Activated gamma-delta T cell treated with anti-CD3 and anti-CD28 coated beads, Interleukin-2, amount 50 U/mL, for 16 hours (primary cell): ENCODE data around the gene MYF5.
"Not testable (repeated sequence)": the region's sequence is repeated elsewhere in the genome, so short reads cannot be mapped to it uniquely, and the experiment has no call there.

ENCODE experiments used
- DNase-seq: peaks from one replicate; pipeline ENCODE4 v3.0.0-alpha.2; 2020; ENCODE audit warnings: low read depth

The MYF5 gene

GRCh38 chr12:80716696-80717469 is at the start of gene MYF5:
TSS of gene MYF5 (plus strand) at chr12:80716912. CDS start at chr12:80717064, 152 bp downstream.
- DNase-seq: no peak

DNA sequence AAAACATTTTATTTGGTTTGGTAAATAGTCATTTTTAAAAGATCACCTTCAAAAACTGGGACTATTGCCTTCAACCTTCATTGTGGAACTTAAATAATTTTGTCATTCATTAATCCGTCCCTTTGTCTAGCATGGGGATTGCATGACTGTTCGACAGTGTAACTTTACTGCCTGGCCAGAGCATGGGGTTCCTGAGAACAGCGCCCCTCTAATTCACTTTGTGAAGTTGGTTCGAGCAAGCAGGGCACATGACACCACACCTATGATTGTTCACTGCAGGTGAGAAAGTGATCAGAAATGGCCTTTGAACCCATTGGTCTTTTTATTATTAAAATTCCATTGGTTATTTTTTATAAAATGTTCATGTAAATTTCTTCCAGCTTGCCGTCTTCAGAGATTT is 46.5 kb upstream of the MYF5 start:
- no peak for DNase-seq

DNA sequence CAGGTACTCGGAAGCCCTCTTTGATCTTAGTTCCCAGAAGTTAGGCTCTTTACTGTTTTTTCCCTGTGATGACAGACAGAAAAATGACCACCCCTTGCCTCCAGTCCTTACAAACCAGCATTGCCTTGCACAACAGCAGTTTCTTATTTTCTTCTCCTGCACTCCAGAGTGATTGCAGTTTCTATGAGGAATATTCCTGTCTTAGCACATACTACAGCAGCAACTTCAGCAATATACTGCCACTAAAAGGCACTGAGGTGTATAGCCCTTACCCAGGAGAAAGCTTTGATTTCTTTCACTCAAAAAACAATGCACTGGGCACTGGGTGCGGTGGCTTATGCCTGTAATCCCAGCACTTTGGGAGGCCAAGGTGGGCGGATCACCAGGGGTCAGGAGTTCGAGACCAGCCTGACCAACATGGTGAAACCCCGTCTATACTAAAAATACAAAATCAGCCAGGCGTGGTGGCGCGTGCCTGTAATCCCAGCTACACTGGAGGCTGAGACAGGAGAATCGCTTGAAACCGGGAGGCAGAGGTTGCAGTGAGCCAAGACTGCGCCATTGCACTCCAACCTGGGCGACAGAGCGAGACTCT is 40.6 kb upstream of the MYF5 start:
- not testable (repeated sequence) for DNase-seq

DNA sequence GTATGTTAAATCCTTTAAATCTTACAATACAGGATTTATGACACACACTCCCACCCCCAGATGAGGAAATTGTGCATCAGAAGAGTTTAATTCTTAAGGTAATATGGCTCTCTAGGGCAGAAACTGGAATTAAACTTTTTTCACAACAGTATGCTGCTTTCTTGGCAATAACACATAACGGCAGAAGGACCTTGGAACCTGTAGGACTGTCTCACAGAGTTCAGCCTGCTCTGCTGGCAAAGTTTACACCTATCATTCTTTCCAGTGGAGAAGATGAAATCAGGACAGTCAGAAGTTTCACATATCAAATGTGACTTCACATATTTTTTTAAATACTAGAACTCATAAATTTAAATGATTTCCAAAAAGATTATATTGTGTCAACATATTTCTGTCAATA is 39.9 kb upstream of the MYF5 start:
- no peak for DNase-seq

DNA sequence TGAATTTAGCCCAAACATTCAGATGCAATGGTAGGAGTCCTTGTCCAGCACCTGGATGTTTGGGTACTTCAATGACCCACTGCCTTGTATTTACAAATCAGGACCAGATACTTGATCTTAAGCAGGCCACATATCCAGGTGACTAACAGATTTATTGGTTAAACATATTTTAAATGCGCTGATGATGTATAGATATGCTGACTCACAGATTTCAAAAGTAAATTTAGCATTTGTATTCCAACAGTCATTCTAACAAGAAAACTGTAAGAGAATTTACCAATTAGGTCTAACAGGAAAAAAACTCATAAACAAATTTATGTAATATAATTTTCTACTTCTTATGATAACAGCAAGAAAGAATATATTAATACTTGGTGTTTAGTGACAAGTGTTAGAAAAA is 38.7 kb upstream of the MYF5 start:
- DNase-seq: no peak

- DNase-seq: no peak
Observed at GRCh38 chr12:80679346-80680131, 37.2 kb upstream of the MYF5 start.

- no peak for DNase-seq
Observed at GRCh38 chr12:80681287-80681686, 35.4 kb upstream of the MYF5 start.

DNA sequence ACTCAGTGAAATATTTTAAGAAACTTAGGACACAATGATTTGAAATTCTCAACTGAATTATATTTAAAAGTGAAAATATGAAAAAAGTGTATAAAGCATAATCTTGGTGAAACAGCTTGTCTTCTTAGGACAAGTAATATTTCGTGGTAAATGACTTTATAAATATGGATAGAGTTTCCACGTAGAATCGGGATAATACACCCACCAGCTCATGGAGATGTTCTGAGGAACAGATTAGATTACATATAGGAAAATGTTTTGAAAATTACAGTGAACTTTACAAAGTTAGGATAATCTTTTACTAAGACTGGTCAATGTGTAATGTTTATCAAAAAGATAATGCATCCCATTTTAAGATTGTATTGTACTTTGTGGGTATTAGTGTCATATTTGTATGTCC is 34.9 kb upstream of the MYF5 start:
- no peak for DNase-seq

DNA sequence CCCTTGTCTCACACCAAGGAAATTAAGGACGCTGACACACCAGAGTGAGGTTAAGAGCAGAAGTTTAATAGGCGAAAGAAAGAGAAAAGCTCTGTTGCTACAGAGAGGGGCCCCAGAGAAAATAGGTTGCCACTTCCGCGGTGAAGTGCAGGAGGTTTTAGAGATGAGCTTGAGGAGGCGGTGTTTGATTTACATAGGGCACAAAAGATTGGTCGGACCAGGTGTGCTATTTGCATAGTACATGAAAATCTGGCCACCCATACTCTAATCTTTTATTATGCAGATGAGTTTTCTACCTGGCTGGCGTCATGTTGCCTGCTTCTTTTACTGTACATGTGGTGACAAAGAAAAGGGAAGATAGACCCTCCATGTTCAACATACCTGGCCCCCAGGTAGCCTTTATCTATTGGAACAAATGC is 32.6 kb upstream of the MYF5 start:
- DNase-seq: no peak

- DNase-seq: no peak
Observed at GRCh38 chr12:80690090-80690489, 26.6 kb upstream of the MYF5 start.

DNA sequence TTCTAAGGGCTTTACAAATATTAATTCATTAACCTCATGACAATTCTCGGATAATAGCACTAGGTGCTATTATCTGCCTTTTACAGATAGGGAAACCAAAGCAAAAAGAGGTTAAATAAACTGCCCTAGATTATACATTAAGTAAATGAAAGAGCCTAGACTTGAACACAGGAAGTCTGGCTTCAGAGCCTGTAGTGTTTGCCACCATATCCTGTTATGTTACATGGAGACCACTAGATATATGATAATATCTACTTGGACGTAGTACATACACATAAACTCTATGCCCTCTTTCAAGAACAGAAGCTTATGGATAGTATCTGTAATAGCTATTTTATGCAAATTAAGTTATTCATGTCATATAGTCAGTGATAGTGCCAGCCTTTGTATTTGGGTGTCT is 26.2 kb upstream of the MYF5 start:
- no peak for DNase-seq

DNA sequence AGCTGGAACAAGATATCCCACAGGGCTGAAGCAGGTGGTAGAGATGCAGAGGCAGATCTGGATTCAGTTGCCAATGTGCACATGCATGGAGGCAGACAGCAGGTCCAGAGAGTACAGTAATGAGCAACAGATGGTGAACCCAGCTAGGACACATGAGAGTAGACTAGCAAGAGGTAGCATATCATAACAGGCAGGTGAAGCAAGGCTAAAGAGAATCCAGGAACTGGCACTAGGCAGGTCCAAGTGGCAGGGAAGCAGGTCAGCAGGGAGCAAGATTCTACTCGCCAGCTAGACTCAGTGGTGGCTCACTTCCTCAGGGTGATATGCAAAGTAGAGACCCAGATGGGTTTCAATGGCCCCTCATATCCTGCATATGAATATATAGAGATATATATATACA is 24.6 kb upstream of the MYF5 start:
- no peak for DNase-seq

GRCh38 chr12:80697270-80697887 is 19.3 kb upstream of the MYF5 start:
- no peak for DNase-seq

- DNase-seq: no peak
Observed at GRCh38 chr12:80698256-80698655, 18.5 kb upstream of the MYF5 start.

- DNase-seq: no peak
Observed at GRCh38 chr12:80698847-80699542, 17.7 kb upstream of the MYF5 start.

DNA sequence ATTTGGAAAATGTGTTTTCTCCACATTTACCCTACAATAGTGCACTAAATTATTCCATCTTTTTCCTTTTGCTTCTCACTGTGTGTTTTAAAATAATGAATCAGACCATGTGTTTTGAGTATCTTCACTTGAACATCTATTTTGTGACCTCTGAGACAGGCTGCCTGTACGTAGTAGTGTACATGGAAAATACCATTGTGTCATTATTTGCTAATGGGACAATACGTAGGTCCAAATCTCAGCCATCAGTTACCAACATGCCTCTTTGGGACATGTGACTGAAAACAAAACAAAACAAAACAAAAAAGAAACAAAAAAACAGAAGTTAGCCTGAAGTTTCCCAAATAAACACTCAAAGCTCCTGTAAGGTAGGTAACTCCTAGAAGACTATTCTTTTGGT is 16.4 kb upstream of the MYF5 start:
- no peak for DNase-seq

- DNase-seq: no peak
Observed at GRCh38 chr12:80701388-80701787, 15.3 kb upstream of the MYF5 start.

DNA sequence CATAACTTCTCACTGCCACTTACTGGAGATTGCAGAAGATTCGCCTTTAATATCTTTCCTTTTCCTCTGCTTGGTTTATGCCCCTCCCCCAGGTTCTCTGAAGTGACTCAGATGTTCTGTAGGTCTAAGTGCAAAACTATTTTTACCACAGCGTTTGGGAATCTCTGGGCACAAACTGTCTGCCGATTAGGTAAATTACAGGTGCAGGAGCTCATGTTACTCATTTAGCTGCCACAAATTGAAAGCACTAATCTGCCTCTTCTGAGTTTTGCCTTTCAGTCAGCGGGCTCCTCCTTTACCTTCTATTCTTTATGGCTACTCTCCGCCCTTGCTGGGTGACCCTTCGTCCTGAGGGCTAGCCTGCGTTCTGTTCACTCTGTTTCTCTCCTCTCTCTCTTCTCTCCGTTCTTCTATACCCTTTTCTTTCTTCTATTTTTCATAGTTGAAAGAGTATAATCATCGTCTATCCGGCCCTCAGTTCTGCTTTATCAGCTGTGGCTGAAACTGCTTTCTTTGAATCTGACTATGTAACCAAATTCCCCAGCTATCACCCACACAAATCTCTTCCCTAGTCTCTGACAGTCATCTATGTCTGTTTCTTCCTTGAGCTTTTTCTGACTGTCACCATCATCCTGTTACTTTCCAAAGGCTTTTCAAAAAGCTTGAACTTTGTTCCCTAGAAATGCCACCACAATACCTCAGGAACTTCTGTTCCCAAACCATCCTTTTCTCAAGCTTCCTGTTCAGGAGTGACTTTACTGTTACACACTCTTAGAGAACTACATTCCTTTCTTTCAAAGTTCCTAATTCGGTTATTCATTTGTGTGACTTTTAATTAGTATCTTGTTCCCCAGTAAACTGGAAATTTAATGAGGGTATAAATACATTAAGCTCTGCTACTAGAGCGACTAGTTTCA is 13.6 kb upstream of the MYF5 start:
- no peak for DNase-seq

- no peak for DNase-seq
Observed at GRCh38 chr12:80704420-80704819, 12.3 kb upstream of the MYF5 start.

- no peak for DNase-seq
Observed at GRCh38 chr12:80707126-80707829, 9.4 kb upstream of the MYF5 start, which contains the start of gene MYF6. TSS of gene MYF6 (plus strand) at chr12:80707634. CDS start at chr12:80707720, 86 bp downstream.
